Kidney capillary endothelial cell (primary cell): Measurements from ENCODE around the gene SAFB.
"Not testable (repeated sequence)": the region's sequence is repeated elsewhere in the genome, so short reads cannot be mapped to it uniquely, and the experiment has no call there.

Experiments used
- DNase-seq: peaks from one replicate; pipeline ENCODE4 v3.0.0-alpha.2; 2018; ENCODE audit warnings: low spot score

The SAFB gene

DNA sequence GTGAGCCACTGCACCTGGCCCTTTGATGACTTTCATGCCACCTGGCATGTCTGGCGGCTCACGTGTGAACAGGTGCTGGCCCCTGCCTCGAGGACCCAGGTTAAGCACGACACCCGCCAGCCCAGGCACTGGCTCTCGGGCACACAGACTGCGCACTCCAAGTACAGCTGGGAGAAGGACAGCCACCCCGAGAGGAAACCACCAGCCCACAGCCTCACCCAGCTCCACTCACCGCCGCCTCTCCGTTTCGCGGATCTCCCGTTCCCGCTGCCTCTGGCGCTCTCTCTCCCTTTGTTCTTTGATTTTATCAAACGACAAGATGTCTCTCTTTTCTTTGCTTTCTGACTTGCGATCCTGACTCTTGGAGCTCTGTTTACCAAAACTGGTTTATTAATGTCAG, 27.8 kb upstream of the SAFB start:
- no peak for DNase-seq

DNA sequence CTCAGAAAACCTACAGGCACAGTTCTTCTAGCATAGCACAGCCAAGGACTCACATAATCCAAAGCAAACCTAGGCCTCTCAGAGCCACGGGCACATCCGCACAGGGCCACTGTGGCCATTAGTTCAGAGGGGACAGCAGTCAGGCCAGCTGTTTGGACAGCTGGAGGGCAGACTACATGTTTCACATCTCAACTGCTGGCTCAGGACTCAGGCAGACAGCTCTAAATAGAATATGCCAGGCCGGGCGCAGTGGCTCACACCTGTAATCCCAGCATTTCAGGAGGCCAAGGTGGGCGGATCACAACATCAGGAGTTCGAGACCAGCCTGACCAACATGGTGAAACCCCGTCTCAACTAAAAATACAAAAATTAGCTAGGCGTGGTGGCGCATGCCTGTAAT, 27.1 kb upstream of the SAFB start:
- no peak for DNase-seq

DNA sequence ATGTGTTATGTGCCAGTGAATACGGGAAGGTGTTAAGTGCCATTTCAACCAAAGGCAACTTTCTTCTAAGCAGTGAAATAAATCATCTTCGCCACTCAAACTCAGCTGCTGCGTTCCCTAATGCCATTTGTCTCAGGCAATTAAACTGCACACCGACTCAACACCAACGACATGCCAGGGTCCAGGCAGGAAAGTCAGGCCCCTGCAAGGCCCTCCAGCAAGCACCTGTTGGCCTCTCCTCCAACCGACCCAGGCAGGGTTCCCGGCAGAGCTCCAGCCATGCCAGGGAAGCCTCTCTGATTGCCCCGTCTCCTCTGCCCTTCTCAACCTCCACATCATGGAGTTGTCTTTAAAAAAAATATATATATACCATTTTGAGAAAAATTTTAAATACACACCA, 22.1 kb upstream of the SAFB start:
- no peak for DNase-seq

DNA sequence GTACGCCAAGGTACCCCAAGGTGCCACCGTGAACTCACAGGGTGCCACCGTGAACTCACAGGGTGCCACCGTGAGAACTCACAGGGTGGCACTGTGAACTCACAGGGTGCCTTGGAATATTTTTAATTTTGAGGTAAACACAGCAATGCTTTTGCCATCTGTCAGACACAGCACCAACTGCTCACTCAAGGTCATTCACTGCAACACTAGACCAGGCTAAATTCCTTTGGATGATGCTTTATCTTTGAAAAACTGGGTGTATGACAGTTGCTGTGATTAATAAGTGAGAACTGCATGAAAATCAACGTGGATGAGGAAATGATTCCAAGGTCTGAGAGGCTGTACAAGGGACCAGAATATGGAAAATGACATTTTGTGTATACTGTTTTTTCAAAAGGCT, 19.3 kb upstream of the SAFB start:
- no peak for DNase-seq

DNA sequence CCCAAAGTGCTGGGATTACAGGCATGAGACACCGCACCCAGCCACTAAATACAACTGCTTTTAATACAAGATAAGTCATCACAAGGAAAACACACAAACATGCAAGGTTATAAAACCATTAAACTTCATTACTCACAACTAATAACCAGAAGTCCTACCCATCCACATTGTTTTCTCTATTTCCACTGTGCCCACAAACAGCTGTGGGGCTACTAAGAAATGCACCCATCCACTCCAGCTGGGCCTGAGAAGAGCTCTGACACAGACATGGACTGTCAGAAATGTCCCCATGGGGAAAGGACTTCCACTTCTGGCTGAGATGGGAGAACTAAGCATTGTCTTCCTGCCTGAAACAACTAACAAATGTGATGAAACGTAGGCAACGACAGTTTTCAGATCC, 17.5 kb upstream of the SAFB start:
- DNase-seq, result no peak

DNA sequence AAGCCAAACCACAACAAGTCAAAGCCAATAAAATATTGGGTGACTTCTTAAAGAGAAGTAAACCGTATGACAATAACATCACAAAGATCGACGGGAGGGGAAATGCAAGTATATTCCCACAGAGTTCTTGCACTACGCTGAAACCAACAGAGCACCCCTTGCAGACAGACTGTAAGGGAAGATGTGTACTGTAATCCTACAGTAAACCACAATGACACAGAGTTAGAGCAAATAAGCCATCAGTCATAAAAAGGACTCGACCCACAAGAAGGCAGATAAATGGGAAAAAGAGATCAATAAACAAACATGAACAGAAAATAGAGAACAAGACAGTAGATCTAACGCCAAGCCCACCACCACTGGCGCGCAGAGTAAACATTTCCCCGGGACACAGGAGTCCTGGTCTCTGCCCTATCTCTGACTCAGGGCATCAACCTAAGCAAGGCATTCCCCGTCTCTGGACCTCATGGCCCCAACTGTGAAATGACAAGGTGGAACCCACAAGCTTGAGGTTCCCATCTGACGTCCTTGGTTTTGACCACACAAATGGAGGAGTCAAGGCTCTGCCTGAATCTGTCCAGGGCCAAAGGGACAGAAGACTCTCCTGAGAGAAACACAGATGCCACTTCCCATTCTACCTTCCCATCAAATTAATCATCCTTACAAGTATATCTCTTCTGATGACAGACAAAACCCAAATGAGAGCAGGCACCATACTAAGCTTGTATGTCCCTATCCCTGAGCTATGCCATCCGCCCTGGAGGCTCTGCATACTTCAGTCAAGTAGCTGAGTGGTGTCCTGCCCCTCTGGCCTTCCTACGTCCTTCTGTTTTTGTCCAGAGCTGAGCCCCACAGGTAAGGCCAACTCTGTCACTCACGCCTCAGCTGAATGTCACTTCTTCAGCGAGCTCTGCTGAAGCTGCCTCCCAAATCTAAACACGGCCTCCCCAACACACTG, 15.3 kb upstream of the SAFB start:
- no peak for DNase-seq

DNA sequence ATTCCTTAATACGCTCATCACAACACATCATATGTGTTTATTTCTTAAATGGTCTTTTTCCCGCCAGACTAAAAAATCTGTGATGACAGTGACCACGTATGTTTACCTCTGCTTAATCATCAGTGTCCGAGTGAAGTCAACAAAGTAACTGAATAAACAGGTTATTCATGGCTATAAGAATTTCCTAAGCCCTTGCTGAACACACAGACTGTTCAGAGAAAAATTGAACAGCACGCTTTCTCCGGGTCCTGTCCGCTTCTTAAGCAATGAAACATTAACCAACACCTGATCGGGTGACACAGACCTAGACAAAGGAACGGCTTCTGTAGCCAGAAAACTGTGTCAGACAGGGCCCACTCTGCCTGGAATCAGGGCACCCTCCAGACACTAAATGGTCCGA, 14.6 kb upstream of the SAFB start:
- no peak for DNase-seq

DNA sequence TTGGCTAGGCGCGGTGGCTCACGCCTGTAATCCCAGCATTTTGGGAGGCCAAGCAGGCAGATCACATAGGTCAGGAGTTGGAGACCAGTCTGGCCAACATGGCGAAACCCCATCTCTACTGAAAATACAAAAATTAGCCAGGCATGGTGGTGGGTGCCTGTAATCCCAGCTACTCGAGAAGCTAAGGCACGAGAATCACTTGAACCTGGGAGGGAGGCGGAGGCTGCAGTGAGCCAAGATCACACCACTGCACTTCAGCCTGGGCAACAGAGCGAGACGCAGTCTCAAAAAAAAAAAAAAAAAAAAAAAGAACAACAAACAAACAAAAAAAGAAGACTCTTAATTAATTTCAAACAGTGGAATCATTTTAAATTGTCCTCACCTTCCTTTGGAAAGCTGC, 14.1 kb upstream of the SAFB start:
- not testable (repeated sequence) for DNase-seq

DNA sequence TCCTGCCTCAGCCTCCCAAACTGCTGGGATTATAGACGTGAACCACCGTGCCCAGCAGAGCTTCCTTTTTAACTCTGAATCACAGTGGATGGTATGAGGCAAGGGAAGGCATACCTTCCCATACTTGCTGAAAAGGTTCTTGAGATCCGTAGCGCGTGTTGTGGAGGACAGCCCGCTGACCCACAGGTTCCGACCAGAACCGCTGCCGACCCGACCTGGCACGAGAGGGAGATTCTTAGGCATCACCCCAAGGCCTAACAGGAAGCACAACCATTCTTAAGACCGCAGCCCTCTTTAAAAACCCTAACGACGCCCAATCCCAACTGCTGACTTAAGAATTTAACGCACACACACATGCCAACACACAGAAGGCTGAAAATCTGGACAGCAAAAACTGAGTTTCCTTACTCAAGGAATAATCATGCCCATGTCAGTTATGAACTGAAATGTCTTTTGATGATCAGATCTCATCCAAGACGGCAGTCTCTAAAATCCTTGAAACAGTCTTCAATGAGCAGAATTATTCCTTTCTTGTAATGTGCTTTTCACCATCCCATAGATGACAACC, 12.9 kb upstream of the SAFB start:
- DNase-seq, result no peak

DNA sequence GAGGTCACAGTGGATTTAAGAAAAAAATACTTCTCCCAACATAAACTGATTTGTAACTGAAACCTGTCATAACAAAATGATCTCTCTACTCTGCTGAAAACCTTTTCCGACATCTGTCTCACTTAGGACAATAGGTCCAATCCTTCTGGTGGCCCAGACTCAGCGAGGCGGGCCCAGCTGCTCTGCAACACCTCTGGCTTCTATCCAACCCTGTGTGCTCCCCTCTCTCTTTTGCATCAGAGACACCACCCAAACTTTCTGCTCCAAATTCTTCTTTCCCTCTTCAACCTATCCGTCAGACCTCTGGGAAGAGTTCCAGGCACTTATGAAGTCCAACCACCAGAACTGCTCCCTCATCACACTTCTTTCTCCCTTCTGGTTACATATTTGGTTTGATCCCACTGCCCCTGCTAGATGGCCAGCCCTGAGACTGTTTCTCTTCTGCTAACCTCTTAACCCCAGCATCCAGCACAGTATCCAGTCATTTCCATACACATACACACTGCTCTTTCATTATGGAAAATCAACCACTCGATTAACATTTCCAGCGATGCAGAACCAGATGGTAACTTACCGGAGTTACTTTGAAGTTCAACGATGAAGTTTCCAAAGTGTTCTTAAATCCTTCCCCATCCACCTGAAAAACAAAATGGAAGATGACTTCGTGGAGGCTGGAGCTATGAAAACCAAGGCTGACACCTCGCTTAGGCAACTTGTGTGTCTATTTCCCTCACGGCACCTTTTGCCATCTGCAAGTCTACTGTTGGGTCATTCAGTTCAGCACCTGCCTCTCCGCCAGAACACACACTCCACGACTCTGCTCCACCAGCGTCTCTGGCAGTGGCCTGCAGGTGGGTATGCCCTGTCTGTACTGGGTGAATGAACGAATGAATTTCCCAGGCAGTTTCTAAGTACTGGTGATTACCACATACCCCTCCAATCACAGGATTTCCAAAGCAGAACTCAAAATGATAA, 9.7 kb upstream of the SAFB start:
- DNase-seq, result no peak

DNA sequence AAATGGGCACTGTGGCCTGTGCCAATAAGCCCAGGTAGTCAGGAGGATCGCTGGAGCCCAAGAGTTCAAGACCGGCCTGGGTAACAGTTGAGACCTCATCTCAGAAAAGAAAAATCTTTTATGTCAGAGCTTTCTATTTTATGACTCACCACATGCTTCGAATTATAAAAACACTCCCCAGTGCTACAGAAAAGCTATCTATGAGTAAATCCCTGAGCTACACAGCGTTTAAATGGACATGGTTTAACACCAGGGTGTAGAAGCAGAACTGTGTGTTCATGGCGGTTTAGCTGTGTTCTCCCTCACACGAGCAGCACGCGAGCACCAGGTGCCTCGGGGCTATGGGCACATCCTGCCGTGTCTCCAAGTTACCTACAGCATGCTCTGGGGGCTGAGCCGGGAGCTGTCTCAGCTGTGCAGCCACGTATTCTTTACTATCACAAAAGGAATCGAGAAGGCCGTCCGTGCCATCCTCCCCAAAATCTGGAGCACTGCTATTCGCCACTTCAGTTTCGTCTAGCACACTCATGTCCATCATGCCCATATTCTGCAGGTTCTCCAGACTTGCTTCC, 7.0 kb upstream of the SAFB start:
- DNase-seq, result no peak

DNA sequence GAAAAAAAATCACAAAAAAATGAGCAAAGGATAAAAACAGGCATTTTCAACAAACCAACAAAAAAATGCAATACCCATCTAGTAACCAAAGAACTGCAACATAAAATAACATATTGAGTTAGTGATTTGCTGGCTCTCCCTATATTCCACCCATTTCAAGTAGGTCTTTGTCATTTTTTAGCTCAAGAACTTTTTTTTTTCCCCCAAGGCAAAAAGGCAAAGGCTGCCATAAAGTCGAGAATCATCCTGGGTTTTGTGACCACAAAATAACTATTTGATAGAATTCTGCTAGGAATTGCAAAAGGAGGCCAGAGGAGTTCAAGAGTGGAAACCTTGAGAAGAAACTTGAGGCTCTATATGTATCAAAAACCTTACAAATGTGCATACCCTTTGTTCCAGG, 5.8 kb upstream of the SAFB start:
- DNase-seq, result no peak

DNA sequence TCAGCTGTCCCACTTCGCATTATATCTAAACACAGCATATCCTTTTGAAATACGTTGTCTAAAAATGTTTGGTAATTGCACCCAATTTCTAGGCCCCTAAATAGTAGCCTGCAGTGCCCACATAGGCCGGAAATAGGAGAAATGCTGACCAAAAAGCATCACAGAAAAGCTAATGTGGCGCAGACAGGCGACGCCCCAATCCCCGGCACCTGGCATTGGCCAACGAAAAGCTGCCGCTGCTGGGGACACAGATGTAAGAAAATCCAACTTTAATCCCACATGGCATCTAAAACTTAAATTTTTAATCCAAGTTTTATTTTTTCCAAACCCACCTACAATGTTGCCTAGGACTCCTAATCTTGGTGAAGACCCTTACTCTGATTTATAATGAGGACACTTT, 4.3 kb upstream of the SAFB start:
- DNase-seq, result no peak

DNA sequence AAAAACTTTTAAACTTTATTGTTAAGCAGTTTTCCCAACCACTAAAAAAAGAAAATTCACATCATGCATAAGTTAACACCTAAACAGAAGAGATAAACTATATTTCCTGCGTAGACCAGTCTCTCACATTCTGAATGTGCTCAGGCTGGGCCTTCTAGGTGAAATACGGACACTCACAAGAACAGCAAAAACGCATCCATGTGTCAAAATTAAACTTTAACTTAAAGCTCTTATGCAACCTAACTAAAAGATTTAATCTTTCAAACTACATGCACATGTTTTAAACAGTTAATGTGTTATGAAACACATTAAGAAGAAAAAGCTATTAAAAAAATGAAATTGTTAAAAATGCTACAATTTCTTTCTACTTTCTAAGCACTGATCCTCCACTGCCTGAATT, 2.9 kb upstream of the SAFB start:
- DNase-seq, result no peak

DNA sequence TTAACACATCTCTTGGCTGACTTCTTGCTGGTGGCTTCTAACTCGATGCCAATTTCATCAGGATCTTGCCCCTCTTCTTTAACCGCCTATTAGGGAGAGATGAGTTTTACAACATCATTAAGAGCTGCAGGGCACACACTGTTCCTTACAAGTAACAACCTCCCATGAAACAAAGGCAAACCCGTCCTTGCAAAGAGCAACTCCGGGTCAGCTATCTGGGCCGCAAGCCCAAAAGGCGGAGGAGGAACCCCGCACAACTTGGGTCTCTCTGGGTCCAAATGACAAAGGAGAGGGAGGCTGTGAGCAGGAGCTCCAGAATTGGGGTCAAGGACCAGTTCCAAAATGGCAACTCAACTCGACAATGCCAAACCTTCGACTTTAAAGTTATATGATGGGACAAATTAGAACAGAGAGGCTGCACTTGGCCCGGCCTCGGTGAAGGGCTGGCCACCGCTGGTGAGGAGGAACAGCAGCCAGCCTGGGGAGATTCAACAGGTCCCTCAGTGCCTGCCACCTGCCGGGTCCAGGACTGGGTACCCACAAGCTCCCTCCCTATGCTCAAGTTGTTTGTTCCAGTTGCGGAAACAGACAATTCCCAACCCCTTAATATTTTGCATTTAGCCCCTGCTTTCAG, 1.5 kb upstream of the SAFB start:
- no peak for DNase-seq

DNA sequence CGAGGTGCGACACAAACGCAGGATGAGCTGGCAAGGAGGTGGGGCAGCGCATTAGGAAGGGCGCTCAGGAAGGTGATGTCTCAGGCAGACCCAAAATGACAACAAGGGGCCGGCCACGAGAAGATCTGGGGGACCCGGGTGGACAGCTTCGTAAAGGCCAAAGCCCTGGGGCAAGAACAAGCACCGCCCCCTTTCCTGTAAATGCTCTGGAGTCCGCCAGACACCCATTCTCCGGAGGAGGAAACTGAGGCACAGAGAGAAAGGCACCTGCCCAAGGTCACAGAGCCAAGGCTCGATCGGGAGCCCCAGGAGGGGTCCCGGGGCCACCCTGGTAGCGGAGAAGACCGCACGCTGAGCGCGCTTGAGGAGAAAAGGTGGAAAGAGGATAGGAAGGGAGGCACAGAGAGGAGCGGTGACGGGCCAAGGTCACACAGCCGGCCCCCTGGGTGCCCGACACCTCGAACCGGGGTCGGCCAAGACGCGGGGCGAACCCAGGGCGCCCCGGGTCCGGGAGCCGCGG, 878 bp upstream of the SAFB start:
- DNase-seq, result no peak

DNA sequence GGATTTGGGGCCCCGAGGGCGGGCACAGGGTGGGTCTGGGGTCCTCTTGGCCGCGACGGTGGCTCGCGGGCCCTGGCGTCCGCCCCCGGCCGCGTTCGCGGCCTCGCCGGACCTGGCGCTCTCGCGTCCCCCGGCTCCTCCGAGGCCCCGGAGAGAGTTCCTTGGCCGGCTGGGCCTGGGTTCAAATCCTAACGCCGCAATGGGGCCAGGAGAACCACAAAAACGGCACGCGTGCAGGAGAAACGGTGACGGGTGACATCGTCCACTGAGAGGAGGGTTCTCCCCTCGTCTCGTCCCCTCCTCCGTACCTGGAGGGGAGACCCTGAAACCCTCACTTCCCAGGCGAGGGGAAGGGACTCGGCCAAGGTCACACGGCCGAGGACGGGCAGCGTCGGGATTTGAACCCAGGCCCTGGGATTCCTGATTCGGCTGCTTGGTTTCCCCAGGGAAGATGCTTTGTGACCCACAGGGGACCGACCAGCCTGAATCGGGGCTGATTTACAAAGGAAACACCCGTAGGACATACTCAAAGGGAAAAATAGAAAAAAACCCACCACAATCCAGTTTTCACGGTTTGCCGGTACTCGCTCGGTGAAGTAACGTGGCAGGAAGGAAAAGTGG, 624 bp downstream of the SAFB start:
- DNase-seq, result no peak

DNA sequence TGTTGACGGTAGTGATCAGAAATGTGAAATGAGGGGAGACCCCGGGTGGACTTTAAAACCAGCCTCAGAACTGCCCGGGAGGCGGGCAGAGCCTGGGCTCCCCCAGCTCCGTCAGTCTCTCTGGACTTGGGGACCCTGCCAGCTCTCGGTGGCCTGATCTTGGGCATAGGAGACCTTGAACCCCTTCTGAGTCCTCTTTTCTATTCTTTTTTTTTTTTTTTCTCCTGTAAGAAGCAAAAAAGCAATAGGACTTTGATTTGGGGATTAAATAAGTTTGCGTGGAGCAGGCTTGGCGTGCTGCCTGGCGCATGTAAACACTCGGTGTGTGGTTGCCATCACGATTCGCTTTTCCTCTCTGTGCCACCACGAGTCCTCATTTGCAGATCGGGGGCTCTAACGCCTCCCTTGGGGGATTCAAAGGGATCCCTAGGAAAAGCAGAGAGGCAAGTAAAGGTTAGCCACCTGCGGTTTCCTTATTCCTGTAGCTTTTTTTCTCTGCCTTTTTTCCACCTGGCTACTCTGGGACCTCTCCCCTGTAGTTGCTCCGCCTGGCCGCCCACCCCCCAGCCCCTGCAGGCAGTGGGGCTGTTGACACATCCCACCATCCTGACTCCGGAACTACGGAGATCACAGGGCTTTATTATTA, 1.3 kb downstream of the SAFB start:
- no peak for DNase-seq

DNA sequence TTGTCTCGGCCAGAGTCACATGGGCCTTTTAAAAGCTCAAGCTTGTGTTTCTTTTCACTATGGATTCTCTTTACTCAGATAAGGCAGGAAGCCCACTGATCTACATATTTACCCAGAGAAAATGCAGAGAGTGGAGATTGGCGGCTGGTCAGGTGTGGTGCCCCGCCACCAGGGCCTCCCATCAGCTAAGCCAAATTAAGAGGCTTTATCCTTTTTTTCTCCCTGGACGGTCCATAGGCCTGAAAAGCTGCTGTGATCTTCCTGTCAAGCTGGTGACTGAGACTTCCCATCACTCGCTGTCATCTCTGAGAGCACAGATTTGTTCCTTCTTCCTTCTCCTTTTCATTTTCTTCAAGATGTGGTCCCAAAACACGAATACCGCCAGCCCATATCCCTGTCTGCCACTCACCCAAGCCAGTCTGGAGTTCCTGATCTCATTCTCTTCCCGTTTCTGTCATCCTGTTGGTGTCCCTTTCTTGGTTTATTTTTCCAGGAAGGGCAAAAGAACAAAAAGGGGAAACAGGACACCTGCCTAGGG, 1.9 kb downstream of the SAFB start:
- DNase-seq, result no peak

DNA sequence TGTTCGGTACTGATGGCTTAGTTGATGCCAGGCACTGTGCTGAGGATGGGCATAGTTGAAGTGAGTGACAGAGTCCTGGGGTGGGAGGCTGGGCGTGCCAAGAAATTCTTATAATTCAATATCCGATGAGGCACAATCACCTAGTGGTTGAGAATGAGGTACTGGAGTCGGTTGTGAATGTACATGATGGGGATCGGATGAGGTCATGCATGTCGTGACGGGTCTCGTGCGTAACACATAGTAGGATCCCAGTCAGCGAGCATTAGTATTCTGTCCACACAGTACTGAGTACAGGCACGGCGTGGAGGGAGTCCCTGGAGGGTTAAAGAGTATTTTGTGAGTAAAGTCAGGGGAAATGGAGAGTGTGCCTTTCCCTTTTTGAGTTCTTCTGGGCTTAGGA, 2.8 kb downstream of the SAFB start:
- no peak for DNase-seq
